ENCODE results near the gene PNMA6E.

Gene PNMA6E

GRCh38 chrX:153412746-153413720 lies 11.9 kb upstream of the PNMA6E start:
- Histone ChIP-seq H3K4me3 (ENCODE audit: low read length) (no peak overlapping the region), H3K36me3 (ENCODE audit: control insufficient read depth, low read depth, low read length) (no peaks in the 10 kb centered on the region), H3K9me3 (ENCODE audit: control insufficient read depth, low read depth, low read length) (peaks cover 7% of the 10 kb centered on the region), H3K4me1 (ENCODE audit: control insufficient read depth, low read depth, low read length) (no peaks in the 10 kb centered on the region), H3K27me3 (ENCODE audit: control insufficient read depth, insufficient read depth, low read length) (peaks cover 24% of the 10 kb centered on the region), H3K27ac (ENCODE audit: low read length) (no peak overlapping the region), H3K9ac (ENCODE audit: low read length) (no peak overlapping the region)

- Histone ChIP-seq H3K4me1 (ENCODE audit: control insufficient read depth, low read depth, low read length) (no peaks in the 10 kb centered on the region), H3K36me3 (ENCODE audit: control insufficient read depth, low read depth, low read length) (no peaks in the 10 kb centered on the region), H3K27me3 (ENCODE audit: control insufficient read depth, insufficient read depth, low read length) (peaks cover 24% of the 10 kb centered on the region), H3K9ac (ENCODE audit: low read length) (no peak overlapping the region), H3K9me3 (ENCODE audit: control insufficient read depth, low read depth, low read length) (peaks cover 7% of the 10 kb centered on the region), H3K4me3 (ENCODE audit: low read length) (peak overlapping the region; percentile 42), H3K27ac (ENCODE audit: low read length) (no peak overlapping the region)
Measured at GRCh38 chrX:153411988-153412574, 10.9 kb upstream of the PNMA6E start.

- no peak within 1 kb of the TSS for H3K27ac ChIP-seq (ENCODE audit: low read length)
- H3K9me3 ChIP-seq (ENCODE audit: control insufficient read depth, low read depth, low read length), result peaks cover 4% of the 10 kb centered on the region
- H3K36me3 ChIP-seq (ENCODE audit: control insufficient read depth, low read depth, low read length), result no peaks in the 10 kb centered on the region
- H3K4me1 ChIP-seq (ENCODE audit: control insufficient read depth, low read depth, low read length), result no peaks in the 10 kb centered on the region
- H3K4me3 ChIP-seq (ENCODE audit: low read length), result peak within 1 kb of the TSS; percentile 42
- H3K9ac ChIP-seq (ENCODE audit: low read length), result no peak within 1 kb of the TSS
- peaks cover 24% of the 10 kb centered on the region for H3K27me3 ChIP-seq (ENCODE audit: control insufficient read depth, insufficient read depth, low read length)
Measured at GRCh38 chrX:153411255-153411987, 10.3 kb upstream of the PNMA6E start, which contains the start of gene ZFP92. Gene ZFP92 (plus strand): TSS chrX:153411472. CDS start chrX:153418323, 6,851 bp downstream.

GRCh38 chrX:153410888-153411254 lies 9.7 kb upstream of the PNMA6E start:
- peaks cover 24% of the 10 kb centered on the region for H3K27me3 ChIP-seq (ENCODE audit: control insufficient read depth, insufficient read depth, low read length)
- no peak overlapping the region for H3K27ac ChIP-seq (ENCODE audit: low read length)
- no peaks in the 10 kb centered on the region for H3K4me1 ChIP-seq (ENCODE audit: control insufficient read depth, low read depth, low read length)
- peak overlapping the region; percentile 35 for H3K4me3 ChIP-seq (ENCODE audit: low read length)
- H3K9ac ChIP-seq (ENCODE audit: low read length), result no peak overlapping the region
- H3K36me3 ChIP-seq (ENCODE audit: control insufficient read depth, low read depth, low read length), result no peaks in the 10 kb centered on the region
- H3K9me3 ChIP-seq (ENCODE audit: control insufficient read depth, low read depth, low read length), result peaks cover 4% of the 10 kb centered on the region

- H3K36me3 ChIP-seq (ENCODE audit: control insufficient read depth, low read depth, low read length), result no peaks in the 10 kb centered on the region
- H3K27ac ChIP-seq (ENCODE audit: low read length), result no peak overlapping the region
- H3K4me1 ChIP-seq (ENCODE audit: control insufficient read depth, low read depth, low read length), result no peaks in the 10 kb centered on the region
- H3K9me3 ChIP-seq (ENCODE audit: control insufficient read depth, low read depth, low read length), result peaks cover 4% of the 10 kb centered on the region
- peaks cover 24% of the 10 kb centered on the region for H3K27me3 ChIP-seq (ENCODE audit: control insufficient read depth, insufficient read depth, low read length)
- no peak overlapping the region for H3K9ac ChIP-seq (ENCODE audit: low read length)
- no peak overlapping the region for H3K4me3 ChIP-seq (ENCODE audit: low read length)
Measured at GRCh38 chrX:153410373-153410772, 9.2 kb upstream of the PNMA6E start.

- Histone ChIP-seq H3K4me3 (ENCODE audit: low read length) (no peak overlapping the region), H3K27ac (ENCODE audit: low read length) (no peak overlapping the region), H3K4me1 (ENCODE audit: control insufficient read depth, low read depth, low read length) (no peaks in the 10 kb centered on the region), H3K36me3 (ENCODE audit: control insufficient read depth, low read depth, low read length) (no peaks in the 10 kb centered on the region), H3K9me3 (ENCODE audit: control insufficient read depth, low read depth, low read length) (peaks cover 4% of the 10 kb centered on the region), H3K9ac (ENCODE audit: low read length) (no peak overlapping the region), H3K27me3 (ENCODE audit: control insufficient read depth, insufficient read depth, low read length) (peaks cover 24% of the 10 kb centered on the region)
Measured at GRCh38 chrX:153409414-153410101, 8.4 kb upstream of the PNMA6E start.

GRCh38 chrX:153408871-153409351 lies 7.8 kb upstream of the PNMA6E start:
- H3K9me3 ChIP-seq (ENCODE audit: control insufficient read depth, low read depth, low read length), result peaks cover 4% of the 10 kb centered on the region
- no peaks in the 10 kb centered on the region for H3K4me1 ChIP-seq (ENCODE audit: control insufficient read depth, low read depth, low read length)
- no peak overlapping the region for H3K4me3 ChIP-seq (ENCODE audit: low read length)
- no peaks in the 10 kb centered on the region for H3K36me3 ChIP-seq (ENCODE audit: control insufficient read depth, low read depth, low read length)
- no peak overlapping the region for H3K9ac ChIP-seq (ENCODE audit: low read length)
- H3K27ac ChIP-seq (ENCODE audit: low read length), result no peak overlapping the region
- peaks cover 24% of the 10 kb centered on the region for H3K27me3 ChIP-seq (ENCODE audit: control insufficient read depth, insufficient read depth, low read length)

GRCh38 chrX:153408221-153408721 lies 7.1 kb upstream of the PNMA6E start:
- H3K36me3 ChIP-seq (ENCODE audit: control insufficient read depth, low read depth, low read length), result no peaks in the 10 kb centered on the region

GRCh38 chrX:153407736-153408135 lies 6.6 kb upstream of the PNMA6E start:
- no peak overlapping the region for H3K4me3 ChIP-seq (ENCODE audit: low read length)
- H3K4me1 ChIP-seq (ENCODE audit: control insufficient read depth, low read depth, low read length), result no peaks in the 10 kb centered on the region
- H3K36me3 ChIP-seq (ENCODE audit: control insufficient read depth, low read depth, low read length), result no peaks in the 10 kb centered on the region
- peaks cover 24% of the 10 kb centered on the region for H3K27me3 ChIP-seq (ENCODE audit: control insufficient read depth, insufficient read depth, low read length)
- H3K27ac ChIP-seq (ENCODE audit: low read length), result no peak overlapping the region
- peaks cover 4% of the 10 kb centered on the region for H3K9me3 ChIP-seq (ENCODE audit: control insufficient read depth, low read depth, low read length)
- H3K9ac ChIP-seq (ENCODE audit: low read length), result no peak overlapping the region

More at GRCh38 chrX:153408221-153408721, 7.1 kb upstream of the PNMA6E start:
- Histone ChIP-seq H3K9ac (ENCODE audit: low read length) (no peak overlapping the region), H3K27ac (ENCODE audit: low read length) (no peak overlapping the region), H3K9me3 (ENCODE audit: control insufficient read depth, low read depth, low read length) (peaks cover 4% of the 10 kb centered on the region), H3K27me3 (ENCODE audit: control insufficient read depth, insufficient read depth, low read length) (peaks cover 24% of the 10 kb centered on the region), H3K4me1 (ENCODE audit: control insufficient read depth, low read depth, low read length) (no peaks in the 10 kb centered on the region), H3K4me3 (ENCODE audit: low read length) (no peak overlapping the region)

GRCh38 chrX:153406903-153407302 lies 5.8 kb upstream of the PNMA6E start:
- no peaks in the 10 kb centered on the region for H3K4me1 ChIP-seq (ENCODE audit: control insufficient read depth, low read depth, low read length)
- no peak overlapping the region for H3K9ac ChIP-seq (ENCODE audit: low read length)
- peaks cover 15% of the 10 kb centered on the region for H3K27me3 ChIP-seq (ENCODE audit: control insufficient read depth, insufficient read depth, low read length)

More at GRCh38 chrX:153406903-153407302, 5.8 kb upstream of the PNMA6E start:
- Histone ChIP-seq H3K27ac (ENCODE audit: low read length) (no peak overlapping the region), H3K9me3 (ENCODE audit: control insufficient read depth, low read depth, low read length) (peaks cover under 1% of the 10 kb centered on the region), H3K4me3 (ENCODE audit: low read length) (no peak overlapping the region), H3K36me3 (ENCODE audit: control insufficient read depth, low read depth, low read length) (no peaks in the 10 kb centered on the region)

Measured in iPS-18a (cell line).